ENCODE data around the gene DIO1.

DNA sequence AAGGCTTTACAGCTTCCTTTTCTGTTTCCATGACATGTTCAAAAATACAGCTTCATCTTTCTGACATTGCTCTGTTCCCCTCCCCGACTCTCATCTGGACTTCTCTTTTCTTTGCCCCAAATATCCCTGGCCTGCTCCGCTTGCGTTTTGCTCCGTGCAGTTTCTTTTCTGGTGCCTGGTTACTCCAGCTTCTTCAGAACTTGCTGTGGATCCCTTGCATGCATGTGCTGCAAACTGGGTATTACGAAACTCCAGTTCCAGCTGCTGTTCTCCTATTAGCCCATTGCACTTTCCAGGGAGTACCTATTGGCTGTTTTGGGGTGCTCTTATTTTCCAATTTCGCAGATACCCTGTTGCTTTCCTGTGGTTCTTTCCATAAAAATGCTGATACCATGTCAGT is 46.0 kb upstream of the DIO1 start:
- no peak for TF ChIP-seq CBFB (CRISPR knock-in tag; IDR thresholded peaks at IDR 0.05; ENCODE audit: low read depth)
- no peak for TF ChIP-seq ELF4 (CRISPR knock-in tag; IDR thresholded peaks at IDR 0.05; ENCODE audit: low read depth)
- no peak for TF ChIP-seq SP1 (CRISPR knock-in tag; conservative IDR thresholded peaks at IDR 0.05)
- TF ChIP-seq, protein P1, sequence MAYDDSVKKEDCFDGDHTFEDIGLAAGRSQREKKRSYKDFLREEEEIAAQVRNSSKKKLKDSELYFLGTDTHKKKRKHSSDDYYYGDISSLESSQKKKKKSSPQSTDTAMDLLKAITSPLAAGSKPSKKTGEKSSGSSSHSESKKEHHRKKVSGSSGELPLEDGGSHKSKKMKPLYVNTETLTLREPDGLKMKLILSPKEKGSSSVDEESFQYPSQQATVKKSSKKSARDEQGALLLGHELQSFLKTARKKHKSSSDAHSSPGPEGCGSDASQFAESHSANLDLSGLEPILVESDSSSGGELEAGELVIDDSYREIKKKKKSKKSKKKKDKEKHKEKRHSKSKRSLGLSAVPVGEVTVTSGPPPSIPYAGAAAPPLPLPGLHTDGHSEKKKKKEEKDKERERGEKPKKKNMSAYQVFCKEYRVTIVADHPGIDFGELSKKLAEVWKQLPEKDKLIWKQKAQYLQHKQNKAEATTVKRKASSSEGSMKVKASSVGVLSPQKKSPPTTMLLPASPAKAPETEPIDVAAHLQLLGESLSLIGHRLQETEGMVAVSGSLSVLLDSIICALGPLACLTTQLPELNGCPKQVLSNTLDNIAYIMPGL (CRISPR knock-in tag; IDR thresholded peaks at IDR 0.05): no peak
- TF ChIP-seq, protein P2, sequence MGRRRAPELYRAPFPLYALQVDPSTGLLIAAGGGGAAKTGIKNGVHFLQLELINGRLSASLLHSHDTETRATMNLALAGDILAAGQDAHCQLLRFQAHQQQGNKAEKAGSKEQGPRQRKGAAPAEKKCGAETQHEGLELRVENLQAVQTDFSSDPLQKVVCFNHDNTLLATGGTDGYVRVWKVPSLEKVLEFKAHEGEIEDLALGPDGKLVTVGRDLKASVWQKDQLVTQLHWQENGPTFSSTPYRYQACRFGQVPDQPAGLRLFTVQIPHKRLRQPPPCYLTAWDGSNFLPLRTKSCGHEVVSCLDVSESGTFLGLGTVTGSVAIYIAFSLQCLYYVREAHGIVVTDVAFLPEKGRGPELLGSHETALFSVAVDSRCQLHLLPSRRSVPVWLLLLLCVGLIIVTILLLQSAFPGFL (CRISPR knock-in tag; IDR thresholded peaks at IDR 0.05; ENCODE audit: borderline replicate concordance): no peak
- no peak for TF ChIP-seq ZBTB21 (CRISPR knock-in tag; IDR thresholded peaks at IDR 0.05; ENCODE audit: borderline replicate concordance)
- TF ChIP-seq, protein P3, sequence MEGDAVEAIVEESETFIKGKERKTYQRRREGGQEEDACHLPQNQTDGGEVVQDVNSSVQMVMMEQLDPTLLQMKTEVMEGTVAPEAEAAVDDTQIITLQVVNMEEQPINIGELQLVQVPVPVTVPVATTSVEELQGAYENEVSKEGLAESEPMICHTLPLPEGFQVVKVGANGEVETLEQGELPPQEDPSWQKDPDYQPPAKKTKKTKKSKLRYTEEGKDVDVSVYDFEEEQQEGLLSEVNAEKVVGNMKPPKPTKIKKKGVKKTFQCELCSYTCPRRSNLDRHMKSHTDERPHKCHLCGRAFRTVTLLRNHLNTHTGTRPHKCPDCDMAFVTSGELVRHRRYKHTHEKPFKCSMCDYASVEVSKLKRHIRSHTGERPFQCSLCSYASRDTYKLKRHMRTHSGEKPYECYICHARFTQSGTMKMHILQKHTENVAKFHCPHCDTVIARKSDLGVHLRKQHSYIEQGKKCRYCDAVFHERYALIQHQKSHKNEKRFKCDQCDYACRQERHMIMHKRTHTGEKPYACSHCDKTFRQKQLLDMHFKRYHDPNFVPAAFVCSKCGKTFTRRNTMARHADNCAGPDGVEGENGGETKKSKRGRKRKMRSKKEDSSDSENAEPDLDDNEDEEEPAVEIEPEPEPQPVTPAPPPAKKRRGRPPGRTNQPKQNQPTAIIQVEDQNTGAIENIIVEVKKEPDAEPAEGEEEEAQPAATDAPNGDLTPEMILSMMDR (IDR thresholded peaks at IDR 0.05): no peak
